ENCODE results near the gene RBMS1.

Gene RBMS1

DNA sequence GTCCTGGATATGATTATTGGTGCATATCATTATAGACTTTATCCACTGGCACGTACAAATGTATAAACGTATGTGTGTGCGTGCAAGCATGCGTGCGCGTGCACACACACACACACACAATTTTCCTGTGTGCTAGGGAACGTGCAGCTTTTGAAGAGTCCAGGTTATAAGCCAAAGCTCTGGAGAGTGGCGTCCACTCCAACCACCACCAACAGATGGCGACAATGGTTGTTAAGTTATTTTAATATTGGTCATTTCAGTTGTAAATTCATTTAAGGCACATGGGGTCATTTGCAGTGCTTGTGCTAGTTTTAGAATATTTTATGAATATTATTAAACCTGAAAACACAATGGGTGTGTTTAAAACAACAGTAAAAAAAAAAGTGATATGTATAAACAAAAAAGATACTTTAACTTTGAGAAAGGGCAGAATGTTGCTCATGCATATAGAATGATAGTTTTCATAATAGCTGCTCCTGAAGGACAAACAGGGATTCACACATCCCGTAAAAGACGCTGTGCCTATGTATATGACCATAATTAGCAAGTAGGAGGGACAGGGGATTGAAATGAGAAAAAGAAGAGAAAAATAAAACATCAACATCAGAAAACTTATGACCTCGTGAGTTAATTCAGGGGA, 169.3 kb downstream of the RBMS1 start:
- Histone ChIP-seq H4K8ac (ENCODE audit: low read depth, low read length) (no peak overlapping the region), H2BK120ac (ENCODE audit: low read depth, low read length) (no peak overlapping the region), H2AK5ac (ENCODE audit: low read depth, low read length) (no peak overlapping the region), H3K18ac (ENCODE audit: low read length) (no peak overlapping the region), H4K91ac (ENCODE audit: low read depth, low read length, poor library complexity) (no peak overlapping the region), H3K9me3 (replicated peaks in 1 of 2; ENCODE audit: control insufficient read depth in 2 of 2, insufficient read depth in 1 of 2, low read depth in 1 of 2, low read length in 2 of 2) (no peaks in the 10 kb centered on the region), H3K36me3 (replicated peaks in 1 of 2; ENCODE audit: control insufficient read depth in 2 of 2, insufficient read depth in 2 of 2, low read length in 2 of 2) (no peaks in the 10 kb centered on the region), H3K4me2 (ENCODE audit: insufficient read depth, low read length, poor library complexity, severe bottlenecking) (no peak overlapping the region), H3K4me3 (ENCODE audit: low read length in 2 of 2) (no peak overlapping the region), H2AFZ (ENCODE audit: low read length) (no peak overlapping the region), H3K9ac (ENCODE audit: low read depth, low read length, poor library complexity) (no peak overlapping the region), H3K4me1 (ENCODE audit: control insufficient read depth in 2 of 2, insufficient read depth in 1 of 2, low read depth in 1 of 2, low read length in 2 of 2) (peaks cover 6 to 9% of the 10 kb centered on the region in 2 donors), H2BK5ac (ENCODE audit: low read length) (no peak overlapping the region), H3K4ac (ENCODE audit: low read length) (no peak overlapping the region), H2BK12ac (ENCODE audit: low read length) (no peak overlapping the region), H2BK15ac (ENCODE audit: low read length) (no peak overlapping the region), H3K23ac (ENCODE audit: low read depth, low read length, poor library complexity) (no peak overlapping the region), H3K27ac (replicated peaks; ENCODE audit: low read length) (no peak overlapping the region), H3K27me3 (ENCODE audit: control insufficient read depth in 3 of 3, insufficient read depth in 3 of 3, low read depth in 1 of 3, low read length in 3 of 3) (no peaks in the 10 kb centered on the region), H3K14ac (ENCODE audit: low read length) (no peak overlapping the region), H3K79me1 (ENCODE audit: low read depth, low read length) (peaks cover 2% of the 10 kb centered on the region)
- no peak for DNase-seq (ENCODE audit: low spot score)
- WGBS, 2 donors (ENCODE audit: extremely low coverage in 2 of 2, insufficient read length in 2 of 2, insufficient replicate concordance in 1 of 2), result no CpG with 5 or more reads among the region's 12 CpGs

DNA sequence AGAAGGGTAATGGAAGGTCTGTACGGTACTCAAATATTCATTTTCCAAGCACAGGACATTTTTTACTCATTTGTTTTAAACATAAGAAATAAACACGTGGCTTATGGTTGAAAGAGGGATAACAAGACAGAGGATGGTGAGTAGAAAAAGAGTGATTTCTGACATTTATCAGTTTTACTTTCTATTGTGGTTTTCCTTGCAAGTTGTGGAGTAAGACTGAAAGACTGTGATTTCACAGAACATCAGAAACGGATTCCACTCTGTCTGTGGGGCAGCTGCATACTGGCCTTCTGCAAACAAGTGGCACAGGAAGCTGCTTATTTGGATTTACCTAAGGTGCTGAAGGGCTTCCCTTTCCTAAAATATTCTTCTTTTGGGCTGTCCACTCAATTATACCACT, 171.3 kb downstream of the RBMS1 start:
- H3K18ac ChIP-seq (ENCODE audit: low read length), result no peak overlapping the region
- no peak overlapping the region for H3K14ac ChIP-seq (ENCODE audit: low read length)
- no peak overlapping the region for H2BK120ac ChIP-seq (ENCODE audit: low read depth, low read length)
- no peaks in the 10 kb centered on the region for H3K9me3 ChIP-seq (replicated peaks in 1 of 2; ENCODE audit: control insufficient read depth in 2 of 2, insufficient read depth in 1 of 2, low read depth in 1 of 2, low read length in 2 of 2)
- H2BK12ac ChIP-seq (ENCODE audit: low read length), result no peak overlapping the region
- no peak overlapping the region for H4K91ac ChIP-seq (ENCODE audit: low read depth, low read length, poor library complexity)
- no peak overlapping the region for H3K9ac ChIP-seq (ENCODE audit: low read depth, low read length, poor library complexity)
- no peak overlapping the region for H4K8ac ChIP-seq (ENCODE audit: low read depth, low read length)
- peaks cover 2% of the 10 kb centered on the region for H3K79me1 ChIP-seq (ENCODE audit: low read depth, low read length)
- no peak overlapping the region for H3K4me3 ChIP-seq (ENCODE audit: low read length in 2 of 2)
- no peak overlapping the region for H3K4ac ChIP-seq (ENCODE audit: low read length)
- no peak overlapping the region for H3K27ac ChIP-seq (replicated peaks; ENCODE audit: low read length)
- H3K4me2 ChIP-seq (ENCODE audit: insufficient read depth, low read length, poor library complexity, severe bottlenecking), result no peak overlapping the region
- H3K27me3 ChIP-seq (ENCODE audit: control insufficient read depth in 3 of 3, insufficient read depth in 3 of 3, low read depth in 1 of 3, low read length in 3 of 3), result no peaks in the 10 kb centered on the region
- no peak overlapping the region for H2AK5ac ChIP-seq (ENCODE audit: low read depth, low read length)
- no peak overlapping the region for H2BK5ac ChIP-seq (ENCODE audit: low read length)
- no peak overlapping the region for H2BK15ac ChIP-seq (ENCODE audit: low read length)
- H3K23ac ChIP-seq (ENCODE audit: low read depth, low read length, poor library complexity), result no peak overlapping the region
- no peak overlapping the region for H2AFZ ChIP-seq (ENCODE audit: low read length)
- WGBS, 2 donors (ENCODE audit: extremely low coverage in 2 of 2, insufficient read length in 2 of 2, insufficient replicate concordance in 1 of 2), result no CpG with 5 or more reads among the region's 3 CpGs
- no peaks in the 10 kb centered on the region for H3K36me3 ChIP-seq (replicated peaks in 1 of 2; ENCODE audit: control insufficient read depth in 2 of 2, insufficient read depth in 2 of 2, low read length in 2 of 2)
- H3K4me1 ChIP-seq (ENCODE audit: control insufficient read depth in 2 of 2, insufficient read depth in 1 of 2, low read depth in 1 of 2, low read length in 2 of 2), result peaks cover 11 to 15% of the 10 kb centered on the region in 2 donors
- DNase-seq (ENCODE audit: low spot score), result no peak

DNA sequence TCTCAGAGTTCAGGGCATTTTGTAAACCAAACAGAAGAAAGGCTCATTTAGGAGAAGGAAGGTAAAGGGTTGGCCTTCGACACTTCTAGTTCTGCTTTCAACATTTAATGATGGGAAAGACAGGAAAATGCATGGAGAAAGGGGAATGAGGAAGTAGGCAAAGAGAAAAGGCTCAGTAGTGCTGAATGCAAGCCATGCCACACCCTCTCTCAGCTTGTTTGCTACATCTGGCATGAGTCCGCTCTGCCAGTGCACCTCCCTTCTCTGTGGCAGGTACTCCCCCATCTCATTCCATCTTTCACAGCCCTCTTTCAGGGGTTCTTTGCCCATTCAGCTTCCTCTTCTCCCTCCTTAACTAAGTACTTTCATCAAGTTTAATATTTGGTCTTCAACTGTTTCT, 172.6 kb downstream of the RBMS1 start:
- Histone ChIP-seq H3K18ac (ENCODE audit: low read length) (no peak overlapping the region), H2AK5ac (ENCODE audit: low read depth, low read length) (no peak overlapping the region), H2BK120ac (ENCODE audit: low read depth, low read length) (no peak overlapping the region), H2BK15ac (ENCODE audit: low read length) (no peak overlapping the region), H4K91ac (ENCODE audit: low read depth, low read length, poor library complexity) (no peak overlapping the region), H3K27ac (replicated peaks; ENCODE audit: low read length) (no peak overlapping the region), H2AFZ (ENCODE audit: low read length) (no peak overlapping the region), H4K8ac (ENCODE audit: low read depth, low read length) (no peak overlapping the region), H3K79me1 (ENCODE audit: low read depth, low read length) (peaks cover 2% of the 10 kb centered on the region), H2BK5ac (ENCODE audit: low read length) (no peak overlapping the region), H3K9ac (ENCODE audit: low read depth, low read length, poor library complexity) (no peak overlapping the region), H3K4me2 (ENCODE audit: insufficient read depth, low read length, poor library complexity, severe bottlenecking) (no peak overlapping the region), H3K36me3 (replicated peaks in 1 of 2; ENCODE audit: control insufficient read depth in 2 of 2, insufficient read depth in 2 of 2, low read length in 2 of 2) (no peaks in the 10 kb centered on the region), H3K4ac (ENCODE audit: low read length) (no peak overlapping the region), H3K4me1 (ENCODE audit: control insufficient read depth in 2 of 2, insufficient read depth in 1 of 2, low read depth in 1 of 2, low read length in 2 of 2) (peaks cover 14 to 27% of the 10 kb centered on the region in 2 donors), H3K14ac (ENCODE audit: low read length) (no peak overlapping the region), H3K27me3 (ENCODE audit: control insufficient read depth in 3 of 3, insufficient read depth in 3 of 3, low read depth in 1 of 3, low read length in 3 of 3) (no peaks in the 10 kb centered on the region), H3K23ac (ENCODE audit: low read depth, low read length, poor library complexity) (no peak overlapping the region), H2BK12ac (ENCODE audit: low read length) (no peak overlapping the region), H3K9me3 (replicated peaks in 1 of 2; ENCODE audit: control insufficient read depth in 2 of 2, insufficient read depth in 1 of 2, low read depth in 1 of 2, low read length in 2 of 2) (no peaks in the 10 kb centered on the region), H3K4me3 (ENCODE audit: low read length in 2 of 2) (no peak overlapping the region)
- WGBS, 2 donors (ENCODE audit: extremely low coverage in 2 of 2, insufficient read length in 2 of 2, insufficient replicate concordance in 1 of 2), result no CpG with 5 or more reads among the region's 2 CpGs
- DNase-seq (ENCODE audit: low spot score), result no peak

GRCh38 chr2:160319700-160320099, 173.9 kb downstream of the RBMS1 start:
- Histone ChIP-seq H3K4ac (ENCODE audit: low read length) (no peak overlapping the region), H3K23ac (ENCODE audit: low read depth, low read length, poor library complexity) (no peak overlapping the region), H2AK5ac (ENCODE audit: low read depth, low read length) (no peak overlapping the region), H2AFZ (ENCODE audit: low read length) (no peak overlapping the region), H3K9ac (ENCODE audit: low read depth, low read length, poor library complexity) (no peak overlapping the region), H2BK15ac (ENCODE audit: low read length) (no peak overlapping the region), H4K8ac (ENCODE audit: low read depth, low read length) (no peak overlapping the region), H4K91ac (ENCODE audit: low read depth, low read length, poor library complexity) (no peak overlapping the region), H3K4me2 (ENCODE audit: insufficient read depth, low read length, poor library complexity, severe bottlenecking) (no peak overlapping the region), H3K4me1 (ENCODE audit: control insufficient read depth in 2 of 2, insufficient read depth in 1 of 2, low read depth in 1 of 2, low read length in 2 of 2) (peaks cover 12 to 26% of the 10 kb centered on the region in 2 donors), H3K36me3 (replicated peaks in 1 of 2; ENCODE audit: control insufficient read depth in 2 of 2, insufficient read depth in 2 of 2, low read length in 2 of 2) (peaks cover 0 to 3% of the 10 kb centered on the region in 2 donors), H3K27ac (replicated peaks; ENCODE audit: low read length) (no peak overlapping the region), H3K14ac (ENCODE audit: low read length) (no peak overlapping the region), H2BK12ac (ENCODE audit: low read length) (no peak overlapping the region), H3K4me3 (ENCODE audit: low read length in 2 of 2) (no peak overlapping the region), H3K79me1 (ENCODE audit: low read depth, low read length) (peaks cover 2% of the 10 kb centered on the region), H3K9me3 (replicated peaks in 1 of 2; ENCODE audit: control insufficient read depth in 2 of 2, insufficient read depth in 1 of 2, low read depth in 1 of 2, low read length in 2 of 2) (no peaks in the 10 kb centered on the region), H3K27me3 (ENCODE audit: control insufficient read depth in 3 of 3, insufficient read depth in 3 of 3, low read depth in 1 of 3, low read length in 3 of 3) (no peaks in the 10 kb centered on the region), H3K18ac (ENCODE audit: low read length) (no peak overlapping the region), H2BK5ac (ENCODE audit: low read length) (no peak overlapping the region), H2BK120ac (ENCODE audit: low read depth, low read length) (no peak overlapping the region)
- no peak for DNase-seq (ENCODE audit: low spot score)
